AG04449 (cell line): ENCODE data around the gene GSTM5.

Source experiments
- CTCF ChIA-PET: fragments of 350-600 bp; formaldehyde crosslinking; extraction: SDS; loops from one replicate; lab custom pipeline; 2021; ENCODE audit warnings: antibody characterized with exemption; lab: Yijun Ruan, JAX
- POLR2A ChIA-PET: fragments of 400-600, 350-600 bp; formaldehyde crosslinking; extraction: SDS; loops from one replicate; lab custom pipeline; 2020; ENCODE audit warnings: antibody characterized with exemption, inconsistent platforms; lab: Yijun Ruan, JAX
- DNase-seq: peaks from one replicate; pipeline ENCODE4 v3.0.0-alpha.2; 2010; ENCODE audit warnings: low read depth, low spot score
- H3K4me3 ChIP-seq: 2 replicates; pipeline ENCODE4 v1.5.1; 2011; ENCODE audit warnings: low read depth, mild to moderate bottlenecking, control low read depth, low read length
- TF ChIP-seq, protein P1 (sequence below): IDR thresholded peaks from one replicate; pipeline ENCODE4 v1.5.1; 2011; ENCODE audit warnings: mild to moderate bottlenecking, moderate library complexity, low read length, control low read depth, inconsistent platforms; ENCODE audit not compliant: insufficient read depth; ENCODE audit errors: missing control alignments

Gene GSTM5

DNA sequence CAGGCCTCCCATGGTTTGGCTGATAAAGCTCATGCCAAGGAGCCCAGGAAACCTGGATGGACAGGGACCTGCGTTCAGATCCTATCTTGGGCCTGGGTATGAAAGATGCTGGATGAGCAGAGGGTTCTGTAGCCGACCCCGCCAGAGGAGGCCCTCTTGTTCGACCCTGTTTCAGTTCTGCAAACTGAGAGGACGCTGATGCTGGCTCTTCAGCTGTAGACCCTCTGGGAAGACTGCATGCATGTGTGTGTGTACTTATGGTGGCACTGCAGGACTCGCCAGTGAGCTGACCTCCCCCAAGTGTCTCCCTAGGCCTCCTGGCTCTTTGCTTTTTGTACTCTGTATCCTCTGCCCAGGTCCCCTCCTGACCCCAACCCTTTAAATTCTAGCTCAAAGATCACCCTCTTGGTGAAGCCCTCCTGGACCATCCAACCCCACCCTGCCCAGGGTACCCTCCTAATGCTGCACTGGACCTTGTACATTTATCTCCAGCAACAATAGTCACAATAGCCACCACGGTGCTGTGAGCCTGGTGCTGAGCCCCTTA, 50.1 kb downstream of the GSTM5 start:
- H3K4me3 ChIP-seq: no peak overlapping the region
- DNase-seq: no peak
- CTCF ChIA-PET: interaction anchor here (0.6 to 5.1 kb wide), 5 partner anchors 10 to 216 kb away, joined by 3 to 41 read pairs (median 4); no protein-coding TSS in a partner anchor
- TF ChIP-seq, protein P1, sequence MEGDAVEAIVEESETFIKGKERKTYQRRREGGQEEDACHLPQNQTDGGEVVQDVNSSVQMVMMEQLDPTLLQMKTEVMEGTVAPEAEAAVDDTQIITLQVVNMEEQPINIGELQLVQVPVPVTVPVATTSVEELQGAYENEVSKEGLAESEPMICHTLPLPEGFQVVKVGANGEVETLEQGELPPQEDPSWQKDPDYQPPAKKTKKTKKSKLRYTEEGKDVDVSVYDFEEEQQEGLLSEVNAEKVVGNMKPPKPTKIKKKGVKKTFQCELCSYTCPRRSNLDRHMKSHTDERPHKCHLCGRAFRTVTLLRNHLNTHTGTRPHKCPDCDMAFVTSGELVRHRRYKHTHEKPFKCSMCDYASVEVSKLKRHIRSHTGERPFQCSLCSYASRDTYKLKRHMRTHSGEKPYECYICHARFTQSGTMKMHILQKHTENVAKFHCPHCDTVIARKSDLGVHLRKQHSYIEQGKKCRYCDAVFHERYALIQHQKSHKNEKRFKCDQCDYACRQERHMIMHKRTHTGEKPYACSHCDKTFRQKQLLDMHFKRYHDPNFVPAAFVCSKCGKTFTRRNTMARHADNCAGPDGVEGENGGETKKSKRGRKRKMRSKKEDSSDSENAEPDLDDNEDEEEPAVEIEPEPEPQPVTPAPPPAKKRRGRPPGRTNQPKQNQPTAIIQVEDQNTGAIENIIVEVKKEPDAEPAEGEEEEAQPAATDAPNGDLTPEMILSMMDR: no peak
- POLR2A ChIA-PET: no interaction called here

GRCh38 chr1:109762821-109763645, 51.0 kb downstream of the GSTM5 start:
- TF ChIP-seq, protein P1: no peak
- ChIA-PET POLR2A (no interaction called here), CTCF (interaction anchor here (0.6 to 5.1 kb wide), 9 partner anchors 9 to 221 kb away, joined by 3 to 41 read pairs (median 5); no protein-coding TSS in a partner anchor)
- DNase-seq: no peak
- H3K4me3 ChIP-seq: no peak overlapping the region

DNA sequence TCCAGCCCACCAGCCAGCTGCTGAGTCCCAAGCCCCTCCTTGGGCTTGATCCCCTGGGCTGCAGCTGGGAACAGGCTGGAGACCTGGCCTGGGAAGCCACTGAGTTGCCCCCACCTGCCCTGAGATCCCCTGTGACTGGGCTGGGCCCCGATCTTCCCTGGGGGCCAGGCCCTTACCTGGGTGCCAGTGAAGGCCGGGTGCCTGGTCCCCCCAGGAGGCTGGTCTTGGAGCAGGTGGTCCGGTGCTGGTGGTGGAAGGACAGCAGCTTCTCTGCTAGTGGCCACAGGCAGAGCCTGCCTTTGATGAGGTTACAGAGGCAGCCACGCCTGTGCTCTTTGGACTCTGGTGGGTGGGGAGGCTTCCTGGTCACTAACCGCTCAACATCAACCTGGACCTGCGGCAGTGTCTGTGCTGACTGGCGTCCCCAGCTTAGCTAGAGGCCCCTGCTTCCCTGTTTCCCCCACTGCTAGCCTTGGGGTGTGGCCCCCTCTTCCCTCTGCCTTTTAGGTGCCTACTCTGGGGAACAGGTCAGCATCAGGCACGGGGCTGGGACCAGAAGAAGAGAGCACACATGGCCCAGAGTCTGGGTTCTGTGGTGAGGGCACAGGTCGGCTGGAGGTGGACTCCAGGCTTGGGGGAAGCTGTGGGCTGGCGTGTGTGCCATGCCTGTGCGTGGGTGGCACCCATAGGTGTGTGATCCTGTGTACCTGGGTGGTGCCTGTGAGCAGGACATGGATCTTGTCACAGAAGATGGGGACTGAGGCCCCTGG, 51.8 kb downstream of the GSTM5 start, which contains the start of gene EPS8L3:
Gene EPS8L3 (minus strand): TSS at position 278 of the 770 bp plus-strand sequence. CDS start 2,174 bp downstream, outside the sequence.
- CTCF ChIA-PET: interaction anchor here (1.1 to 5.1 kb wide), 7 partner anchors 9 to 220 kb away, joined by 3 to 41 read pairs (median 5); no protein-coding TSS in a partner anchor
- POLR2A ChIA-PET: no interaction called here
- TF ChIP-seq, protein P1: no peak
- no peak for DNase-seq
- H3K4me3 ChIP-seq: no peak within 1 kb of the TSS

DNA sequence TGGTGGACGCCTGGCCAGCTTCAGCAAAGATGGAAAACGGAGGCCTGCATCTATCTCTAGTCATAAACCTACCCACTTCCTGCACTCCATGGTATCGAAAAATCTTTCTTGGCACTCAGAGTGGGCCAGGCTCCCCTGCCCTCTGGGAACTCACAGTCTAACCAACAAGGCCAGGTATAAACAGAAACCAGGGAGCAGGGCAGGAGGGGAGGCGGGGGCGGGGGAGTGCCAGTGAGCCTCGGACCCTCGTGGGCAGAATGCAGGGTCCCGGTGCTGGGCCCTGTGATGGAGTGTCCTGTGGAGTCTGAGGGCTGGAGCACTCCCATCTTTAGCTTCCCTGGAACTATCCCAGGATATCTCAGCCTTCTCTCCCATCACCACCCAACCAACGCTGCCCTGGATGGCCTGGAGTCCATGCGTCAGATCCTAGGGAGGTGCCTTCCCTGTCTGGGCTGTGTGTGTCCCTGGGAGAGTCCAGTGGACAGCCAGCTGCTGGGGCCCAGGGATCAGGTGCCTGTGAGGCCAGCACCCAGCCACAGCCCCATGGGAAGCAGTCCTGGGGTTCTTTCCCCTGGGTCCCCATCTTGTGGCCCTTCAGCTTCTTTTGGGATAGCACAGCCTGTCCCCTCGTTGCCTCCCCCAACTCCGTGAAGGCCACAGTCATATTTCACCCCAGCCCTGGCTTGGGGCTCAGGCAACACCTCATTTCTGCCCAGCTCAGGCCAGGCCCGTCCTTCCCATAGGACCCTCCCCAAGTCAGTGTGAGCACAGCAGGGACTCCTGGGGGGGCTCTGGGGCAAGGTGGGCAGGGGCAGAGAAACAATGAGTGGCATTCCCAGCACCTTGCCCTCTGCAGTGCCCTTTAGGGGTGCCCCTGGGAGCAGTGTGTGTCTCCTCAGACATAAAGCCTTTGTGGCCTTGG, 52.8 kb downstream of the GSTM5 start:
- H3K4me3 ChIP-seq: no peak overlapping the region
- ChIA-PET POLR2A (no interaction called here), CTCF (interaction anchor here (1.1 to 5.1 kb wide), 8 partner anchors 8 to 219 kb away, joined by 5 to 41 read pairs (median 6); no protein-coding TSS in a partner anchor)
- DNase-seq: no peak
- TF ChIP-seq, protein P1: no peak

DNA sequence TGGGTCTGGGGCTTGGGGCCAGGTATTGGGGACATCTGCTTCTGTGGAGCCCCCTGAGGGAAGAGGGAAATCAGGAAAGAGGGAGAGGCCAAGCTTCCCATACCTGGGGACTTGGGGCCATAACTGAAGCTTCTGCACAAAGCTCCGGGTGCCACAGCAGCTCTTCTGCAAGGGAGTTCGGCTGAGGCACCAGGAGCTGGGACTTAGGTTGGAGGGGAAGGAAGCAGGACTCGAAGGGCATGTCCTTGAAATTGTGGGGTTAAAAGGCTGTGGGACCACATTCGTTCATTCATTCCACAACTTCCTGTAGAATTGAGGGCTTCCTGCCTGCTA, 53.4 kb downstream of the GSTM5 start:
- DNase-seq: no peak
- TF ChIP-seq, protein P1: no peak
- H3K4me3 ChIP-seq: no peak overlapping the region
- ChIA-PET CTCF (interaction anchor here (0.6 to 5.1 kb wide), 7 partner anchors 8 to 220 kb away, joined by 3 to 41 read pairs (median 6); no protein-coding TSS in a partner anchor), POLR2A (no interaction called here)
